HT1080 (cell line): ENCODE results near the gene CCNK. TPM values are rescaled to one million over a fixed set of nuclear protein-coding genes. Genes with fewer than 3 reads are reported as not detected.

Experiments
- DNase-seq: peaks from one replicate; pipeline ENCODE4 v3.0.0-alpha.2; 2015; ENCODE audit warnings: low read depth
- small RNA-seq: library from RNA; depleted of rRNA; stranded (forward); fragments of <200 nt; gene quantifications from one replicate; pipeline ENCODE3, GENCODE V24; 2014
- total RNA-seq: library from RNA; depleted of rRNA; stranded (reverse); fragments of >200 nt; shearing (Covaris generic); gene quantifications from 2 replicates; pipeline ENCODE4 v1.2.3, GENCODE V29; 2014; rRNA removed

Gene CCNK
- total RNA-seq, 1 experiment from 2014 or later, result 14.1 TPM

- DNase-seq, result no peak
Measured at GRCh38 chr14:99550387-99550992, 69.3 kb downstream of the CCNK start.

- no peak for DNase-seq
Measured at GRCh38 chr14:99551034-99551922, 70.1 kb downstream of the CCNK start.

- DNase-seq, result no peak
Measured at GRCh38 chr14:99552021-99552553, 70.9 kb downstream of the CCNK start.

GRCh38 chr14:99552572-99553216, 71.5 kb downstream of the CCNK start:
- DNase-seq, result no peak

- DNase-seq, result no peak
Measured at GRCh38 chr14:99554184-99554583, 73.0 kb downstream of the CCNK start.

GRCh38 chr14:99554757-99555531, 73.7 kb downstream of the CCNK start:
- DNase-seq, result no peak

GRCh38 chr14:99556134-99556791, 75.1 kb downstream of the CCNK start:
- DNase-seq, result no peak

- peak; percentile 31 for DNase-seq
Measured at GRCh38 chr14:99559286-99559990, 78.2 kb downstream of the CCNK start.

- DNase-seq, result no peak
Measured at GRCh38 chr14:99560403-99560802, 79.2 kb downstream of the CCNK start.

- no peak for DNase-seq
Measured at GRCh38 chr14:99560922-99561683, 79.9 kb downstream of the CCNK start.

- no peak for DNase-seq
Measured at GRCh38 chr14:99561864-99562263, 80.7 kb downstream of the CCNK start.

Small RNA genes within 50 kb of the gene (small RNA-seq; reads per million reads assigned to genes)
- not detected for gene RNU6-91P

Other genes with a start within 250 kb of the CCNK start
- 0.17 and 0.18 TPM in 2 replicates for gene BCL11B, start 209.2 kb upstream of the CCNK start, total RNA-seq
- 36.6 and 37.7 TPM in 2 replicates for gene SETD3, start 550 bp upstream of the CCNK start, total RNA-seq
- 48.7 and 52.7 TPM in 2 replicates for gene CCDC85C, start 122.8 kb downstream of the CCNK start, total RNA-seq
- not detected in 2 replicates for gene HHIPL1, start 163.7 kb downstream of the CCNK start, total RNA-seq
- not detected in 2 replicates for gene CYP46A1, start 202.9 kb downstream of the CCNK start, total RNA-seq